Measurements from ENCODE around the gene FAM90A1.
"Not testable (repeated sequence)": the region's sequence is repeated elsewhere in the genome, so short reads cannot be mapped to it uniquely, and the experiment has no call there.

Gene FAM90A1

GRCh38 chr12:8179989-8180585 lies 47.3 kb downstream of the FAM90A1 start:
- Histone ChIP-seq H3K27ac (ENCODE audit: low read length) (peak overlapping the region; percentile 64), H3K9ac (ENCODE audit: low read depth, low read length) (peak overlapping the region; percentile 67)
- peak; percentile 96 for ATAC-seq (ENCODE audit: insufficient read depth, low read depth)

DNA sequence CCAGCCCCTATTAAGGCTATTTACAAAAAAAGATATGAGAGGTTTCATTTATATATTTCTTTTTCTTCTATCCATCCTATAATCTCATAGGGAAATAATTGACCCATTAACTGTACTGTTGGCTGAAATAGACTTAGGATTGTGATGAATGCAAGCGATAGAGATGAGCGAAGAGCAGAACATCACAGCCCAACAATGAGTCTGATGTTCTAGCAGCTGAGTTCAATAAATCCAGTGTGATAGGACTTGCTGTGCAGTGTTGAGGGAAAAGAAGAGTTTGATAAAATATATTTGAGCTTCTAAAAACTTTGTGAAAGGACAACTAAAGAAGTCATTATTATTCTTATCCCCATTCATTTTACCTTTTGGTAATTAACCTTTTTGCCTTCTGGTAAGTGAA lies 54.5 kb downstream of the FAM90A1 start:
- not testable (repeated sequence) for H3K27me3 ChIP-seq (ENCODE audit: insufficient read depth, low read length, poor library complexity); H4K20me1 ChIP-seq (ENCODE audit: insufficient read depth, low read length); DNase-seq; H3K4me2 ChIP-seq (ENCODE audit: insufficient read depth, low read length); H3K27ac ChIP-seq (ENCODE audit: low read length); H3K9ac ChIP-seq (ENCODE audit: low read depth, low read length); H2AFZ ChIP-seq (ENCODE audit: low read depth, low read length); H3K9me3 ChIP-seq (ENCODE audit: insufficient read depth, low read length, severe bottlenecking); H3K4me1 ChIP-seq (ENCODE audit: insufficient read depth, low read length); H3K4me3 ChIP-seq (ENCODE audit: low read depth in 1 of 2, low read length in 2 of 2); H3K79me2 ChIP-seq (ENCODE audit: insufficient read depth, low read length); H3K36me3 ChIP-seq (ENCODE audit: insufficient read depth, low read length); ATAC-seq (ENCODE audit: insufficient read depth, low read depth)

More at GRCh38 chr12:8179989-8180585, 47.3 kb downstream of the FAM90A1 start:
- peak overlapping the region; percentile 67 for H3K4me2 ChIP-seq (ENCODE audit: insufficient read depth, low read length)
- peak; percentile 70 for TF ChIP-seq CTCF (IDR thresholded peaks at IDR 0.05; ENCODE audit: borderline replicate concordance, extremely low read depth, low read length, poor library complexity, severe bottlenecking)
- DNase-seq: peak; percentile 82
- peaks cover 10% of the 10 kb centered on the region for H3K4me1 ChIP-seq (ENCODE audit: insufficient read depth, low read length)
- peak overlapping the region; percentile 38 to 64; a peak in 3 of 4 replicates for H3K4me3 ChIP-seq (ENCODE audit: low read depth in 1 of 2, low read length in 2 of 2)
- H2AFZ ChIP-seq (ENCODE audit: low read depth, low read length): peak overlapping the region; percentile 75
- not testable (repeated sequence) for H3K9me3 ChIP-seq (ENCODE audit: insufficient read depth, low read length, severe bottlenecking); H3K36me3 ChIP-seq (ENCODE audit: insufficient read depth, low read length); H3K27me3 ChIP-seq (ENCODE audit: insufficient read depth, low read length, poor library complexity); H3K79me2 ChIP-seq (ENCODE audit: insufficient read depth, low read length); H4K20me1 ChIP-seq (ENCODE audit: insufficient read depth, low read length)

All from DND-41 (cell line).